H1 (cell line): Measurements from ENCODE around the gene MID2. TPM values are rescaled to one million over a fixed set of nuclear protein-coding genes. Genes with fewer than 3 reads are reported as not detected.

Source experiments
- CTCF ChIA-PET: fragments of 300-600 bp; sonication (Branson Sonifier 250); formaldehyde crosslinking; loops from one replicate; lab custom pipeline; 2021; ENCODE audit not compliant: partially characterized antibody; lab: Charles Lee
- POLR2A ChIA-PET: fragments of 300-600 bp; sonication (Branson Sonifier 250); formaldehyde crosslinking; loops from one replicate; lab custom pipeline; 2021; ENCODE audit warnings: inconsistent platforms; ENCODE audit not compliant: partially characterized antibody; lab: Charles Lee
- DNase-seq, 2 experiments: peaks; one replicate each; pipeline versions ENCODE4 v3.0.0 to v3.0.0-alpha.2; 2010 to 2022; ENCODE audit warnings: low spot score in 2 of 2, low read depth in 1 of 2, mixed read lengths in 1 of 2
- FAIRE-seq: peaks from 2 replicates; lab custom pipeline; 2011; peaks lifted over from hg19 to GRCh38; lab: Jason Lieb, UNC
- H2AFZ ChIP-seq: 2 replicates; pipeline ENCODE4 v1.8.1; 2012; ENCODE audit warnings: low read length, inconsistent platforms
- H2AK5ac ChIP-seq: 2 replicates; pipeline ENCODE4 v1.6.1; 2013; ENCODE audit warnings: low read depth, low read length
- H2BK120ac ChIP-seq: replicated peaks from 2 replicates; pipeline ENCODE3; 2013; ENCODE audit warnings: low read depth, low read length, inconsistent platforms
- H2BK12ac ChIP-seq: 2 replicates; pipeline ENCODE4 v1.6.1; 2013; ENCODE audit warnings: low read depth, low read length
- H2BK15ac ChIP-seq: 2 replicates; pipeline ENCODE4 v1.6.1; 2013; ENCODE audit warnings: low read length
- H2BK20ac ChIP-seq: 2 replicates; pipeline ENCODE4 v1.6.1; 2013; ENCODE audit warnings: low read length
- H2BK5ac ChIP-seq: 2 replicates; pipeline ENCODE4 v1.6.1; 2013; ENCODE audit warnings: low read depth, low read length
- H3K14ac ChIP-seq: 2 replicates; pipeline ENCODE4 v1.6.1; 2013; ENCODE audit warnings: inconsistent platforms; ENCODE audit not compliant: insufficient read length
- H3K18ac ChIP-seq: 2 replicates; pipeline ENCODE4 v1.6.1; 2013; ENCODE audit warnings: low read length; ENCODE audit errors: extremely low read depth
- H3K23ac ChIP-seq: 2 replicates; pipeline ENCODE4 v1.6.1; 2013; ENCODE audit warnings: inconsistent platforms; ENCODE audit not compliant: insufficient read length
- H3K23me2 ChIP-seq: 2 replicates; pipeline ENCODE4 v1.6.1; 2013; ENCODE audit warnings: low read depth, low read length
- H3K27ac ChIP-seq: 2 replicates; pipeline ENCODE4 v1.6.1; 2011; ENCODE audit warnings: low read depth, low read length, inconsistent platforms
- H3K27me3 ChIP-seq, 4 experiments: replicated peaks in 1 of 4; 1 replicate in 1 of 4; 2 replicates in 3 of 4; pipeline versions ENCODE4 v1.6.1 to v1.8.1; 2011 to 2013; ENCODE audit warnings: low read length in 3 of 4, mild to moderate bottlenecking in 3 of 4, inconsistent platforms in 2 of 4, mixed read lengths in 2 of 4, moderate library complexity in 1 of 4; ENCODE audit not compliant: control insufficient read depth in 3 of 4, insufficient read depth in 3 of 4; ENCODE audit errors: extremely low read depth in 1 of 4
- H3K36me3 ChIP-seq, 4 experiments: 2 replicates each; pipeline versions ENCODE4 v1.6.1 to v1.8.1; 2011 to 2013; ENCODE audit warnings: mild to moderate bottlenecking in 4 of 4, low read length in 3 of 4, moderate library complexity in 2 of 4, control low read depth in 1 of 4, inconsistent platforms in 1 of 4; ENCODE audit not compliant: insufficient read depth in 4 of 4, control insufficient read depth in 2 of 4
- H3K4ac ChIP-seq: replicated peaks from 2 replicates; pipeline ENCODE3; 2013; ENCODE audit warnings: low read length, low read depth, mixed read lengths, inconsistent platforms; ENCODE audit not compliant: insufficient read length
- H3K4me1 ChIP-seq, 4 experiments: replicated peaks in 1 of 4; 1 replicate in 1 of 4; 2 replicates in 3 of 4; pipeline versions ENCODE4 v1.6.1 to v1.8.1; 2011 to 2013; ENCODE audit warnings: low read length in 3 of 4, inconsistent platforms in 2 of 4, mixed read lengths in 1 of 4; ENCODE audit not compliant: insufficient read depth in 4 of 4, control insufficient read depth in 3 of 4
- H3K4me2 ChIP-seq, 2 experiments: 2 replicates each; pipeline versions ENCODE4 v1.6.1 to v1.8.1; 2011 to 2013; ENCODE audit warnings: low read depth in 2 of 2, low read length in 2 of 2, control low read depth in 1 of 2, inconsistent platforms in 1 of 2, mild to moderate bottlenecking in 1 of 2; ENCODE audit not compliant: insufficient read depth in 1 of 2
- H3K4me3 ChIP-seq, 4 experiments: fragments of 200-600, 300-600 bp in 1 of 4; sonication (generic), shearing (Covaris generic), sonication (Bioruptor Twin) in 1 of 4; 2 replicates each; pipeline versions ENCODE4 v1.5.1 to v1.8.1; 2011 to 2016; ENCODE audit warnings: low read length in 4 of 4, low read depth in 3 of 4, control low read depth in 2 of 4, inconsistent platforms in 2 of 4, mild to moderate bottlenecking in 2 of 4, mixed read lengths in 1 of 4, moderate library complexity in 1 of 4; ENCODE audit not compliant: insufficient read depth in 2 of 4; ENCODE audit errors: extremely low read depth in 1 of 4
- H3K56ac ChIP-seq: replicated peaks from 2 replicates; pipeline ENCODE3; 2013; ENCODE audit warnings: low read depth, mild to moderate bottlenecking, mixed read lengths, low read length, inconsistent platforms; ENCODE audit not compliant: insufficient read length
- H3K79me1 ChIP-seq: 2 replicates; pipeline ENCODE4 v1.6.1; 2013; ENCODE audit warnings: low read depth, low read length, control low read depth
- H3K79me2 ChIP-seq, 2 experiments: 2 replicates each; pipeline versions ENCODE4 v1.6.1 to v1.8.1; 2012 to 2013; ENCODE audit warnings: low read length in 2 of 2, mild to moderate bottlenecking in 2 of 2, inconsistent platforms in 1 of 2; ENCODE audit not compliant: insufficient read depth in 2 of 2, control insufficient read depth in 1 of 2
- H3K9ac ChIP-seq, 4 experiments: replicated peaks in 1 of 4; 1 replicate in 1 of 4; 2 replicates in 3 of 4; pipeline versions ENCODE4 v1.6.1 to v1.8.1; 2011 to 2013; ENCODE audit warnings: low read depth in 3 of 4, low read length in 3 of 4, control low read depth in 2 of 4, mild to moderate bottlenecking in 2 of 4, moderate library complexity in 2 of 4, inconsistent platforms in 1 of 4; ENCODE audit errors: extremely low read depth in 1 of 4
- H3K9me3 ChIP-seq, 2 experiments: 2 replicates each; pipeline versions ENCODE4 v1.6.1 to v1.8.1; 2012 to 2013; ENCODE audit warnings: mild to moderate bottlenecking in 2 of 2, moderate library complexity in 2 of 2, control low read depth in 1 of 2, inconsistent platforms in 1 of 2, low read depth in 1 of 2, low read length in 1 of 2, mixed read lengths in 1 of 2; ENCODE audit not compliant: insufficient read depth in 2 of 2
- H4K20me1 ChIP-seq, 2 experiments: replicated peaks in 1 of 2; 2 replicates each; pipeline versions ENCODE3 to v1.8.1; 2011 to 2013; ENCODE audit warnings: inconsistent platforms in 2 of 2, low read length in 2 of 2, mild to moderate bottlenecking in 1 of 2; ENCODE audit not compliant: insufficient read depth in 2 of 2, control insufficient read depth in 1 of 2
- H4K5ac ChIP-seq: 2 replicates; pipeline ENCODE4 v1.6.1; 2013; ENCODE audit warnings: low read length, low read depth, mixed read lengths, inconsistent platforms; ENCODE audit not compliant: insufficient read length
- H4K8ac ChIP-seq: 2 replicates; pipeline ENCODE4 v1.8.0; 2013; ENCODE audit warnings: mild to moderate bottlenecking, moderate library complexity, low read length, inconsistent platforms; ENCODE audit not compliant: insufficient read depth; ENCODE audit errors: extremely low read depth
- H4K91ac ChIP-seq: replicated peaks from 2 replicates; pipeline ENCODE3; 2013; ENCODE audit warnings: low read length, mixed read lengths, inconsistent platforms; ENCODE audit not compliant: insufficient read length
- BACH1 ChIP-seq: IDR thresholded peaks from 2 replicates; pipeline ENCODE4 v1.6.1; 2012; ENCODE audit warnings: low read length, improper control_type of control experiment
- BRCA1 ChIP-seq: IDR thresholded peaks from 2 replicates; pipeline ENCODE4 v1.6.1; 2012; ENCODE audit warnings: low read depth, low read length, improper control_type of control experiment
- CHD2 ChIP-seq: IDR thresholded peaks from 2 replicates; pipeline ENCODE4 v1.6.1; 2012; ENCODE audit warnings: low read length, improper control_type of control experiment
- HDAC6 ChIP-seq: IDR thresholded peaks from one replicate; pipeline ENCODE4 v1.7.1; 2012; ENCODE audit warnings: low read depth, mild to moderate bottlenecking, inconsistent platforms, low read length, moderate library complexity
- JUN ChIP-seq: IDR thresholded peaks from 2 replicates; pipeline ENCODE4 v1.6.1; 2011; ENCODE audit warnings: low read depth, mild to moderate bottlenecking, improper control_type of control experiment, low read length
- JUND ChIP-seq: IDR thresholded peaks from 2 replicates; pipeline ENCODE4 v1.6.1; 2011; ENCODE audit warnings: mild to moderate bottlenecking, improper control_type of control experiment, low read length
- MAFK ChIP-seq: IDR thresholded peaks from 2 replicates; pipeline ENCODE4 v1.6.1; 2012; ENCODE audit warnings: low read depth, mild to moderate bottlenecking, improper control_type of control experiment, low read length
- PHF8 ChIP-seq: fragments of 200-600 bp; sonication (generic); conservative IDR thresholded peaks from 2 replicates; pipeline ENCODE4 v1.7.1; 2012; ENCODE audit warnings: low read depth, mild to moderate bottlenecking, inconsistent platforms, low read length, moderate library complexity
- POLR2AphosphoS5 ChIP-seq: IDR thresholded peaks from 2 replicates; pipeline ENCODE4 v1.6.1; 2011; ENCODE audit warnings: low read depth, low read length
- RAD21 ChIP-seq, 2 experiments: IDR thresholded peaks in 1 of 2; conservative IDR thresholded peaks in 1 of 2; 2 replicates each; pipeline ENCODE4 v1.6.1; 2011; ENCODE audit warnings: low read depth in 2 of 2, low read length in 2 of 2, improper control_type of control experiment in 1 of 2, inconsistent platforms in 1 of 2, mild to moderate bottlenecking in 1 of 2, moderate library complexity in 1 of 2
- SIX5 ChIP-seq: IDR thresholded peaks from 2 replicates; pipeline ENCODE4 v1.6.1; 2011; ENCODE audit warnings: mild to moderate bottlenecking, low read depth, low read length
- SP4 ChIP-seq: IDR thresholded peaks from 2 replicates; pipeline ENCODE4 v1.6.1; 2012; ENCODE audit warnings: low read length, inconsistent platforms
- YY1 ChIP-seq: IDR thresholded peaks from 2 replicates; pipeline ENCODE4 v1.6.1; 2011; ENCODE audit warnings: low read depth, mild to moderate bottlenecking, low read length
- WGBS, 2 experiments: shearing (Covaris generic) in 1 of 2; methylation state at CpG; one replicate each; pipeline versions ENCODE4 v1.1.6 to v1.1.7; 2013 to 2015; ENCODE audit warnings: low lambda C conversion rate in 2 of 2, mixed read lengths in 2 of 2, inconsistent platforms in 1 of 2, low coverage in 1 of 2, missing lambda C conversion rate in 1 of 2; ENCODE audit not compliant: insufficient replicate concordance in 2 of 2, insufficient coverage in 1 of 2, insufficient read length in 1 of 2; ENCODE audit errors: extremely low coverage in 1 of 2, missing lambda C conversion rate in 1 of 2; 5-methylcytosine and 5-hydroxymethylcytosine counted together
- polyA plus RNA-seq, 7 experiments: library from polyadenylated mRNA; depleted of rRNA in 3 of 7; stranded (reverse) in 5 of 7; unstranded in 2 of 7; fragments of >200 nt in 5 of 7; fragments of 200-250 nt in 2 of 7; gene quantifications; 1 replicate in 5 of 7; 2 replicates in 1 of 7; 4 replicates in 1 of 7; pipeline versions ENCODE4 v1.2.1 to v1.2.3, GENCODE V29; 2011 to 2013; ENCODE audit warnings: missing spikeins in 2 of 7, mixed read lengths in 2 of 7
- total RNA-seq: library from RNA; stranded (reverse); fragmentation: NEBNext Ultra II Directional; extraction: Animal tissue kit (Norgen Biotek cat#: 25700); gene quantifications from 2 replicates; pipeline ENCODE4 v1.2.1, GENCODE V29; 2021

MID2 gene
- total and polyA plus RNA-seq, 2 of the 8 experiments (the other 6 are each of a cell fraction or from before 2014, with no cell fraction given), result 0.98 to 1.7 TPM

- Histone ChIP-seq H2BK15ac (no peak overlapping the region), H3K18ac (no peak overlapping the region), H3K27me3 (no peaks in the 10 kb centered on the region), H2BK12ac (no peak overlapping the region), H2BK5ac (no peak overlapping the region), H3K4me1 (no peaks in the 10 kb centered on the region), H3K9me3 (no peaks in the 10 kb centered on the region), H3K9ac (no peak overlapping the region), H4K20me1 (no peaks in the 10 kb centered on the region), H3K79me1 (no peaks in the 10 kb centered on the region), H2BK20ac (no peak overlapping the region), H4K8ac (no peak overlapping the region), H2AFZ (no peak overlapping the region), H3K23ac (no peak overlapping the region), H4K5ac (no peak overlapping the region), H3K27ac (no peak overlapping the region), H3K4ac (no peak overlapping the region), H3K79me2 (no peaks in the 10 kb centered on the region), H2AK5ac (no peak overlapping the region), H3K14ac (no peak overlapping the region), H3K4me2 (no peak overlapping the region), H3K56ac (no peak overlapping the region), H2BK120ac (no peak overlapping the region), H4K91ac (no peak overlapping the region), H3K23me2 (no peaks in the 10 kb centered on the region), H3K36me3 (no peaks in the 10 kb centered on the region), H3K4me3 (no peak overlapping the region)
- DNase-seq (no peak), FAIRE-seq (no peak)
- CTCF ChIA-PET, result no interaction called here
- POLR2A ChIA-PET, result no interaction called here
- WGBS, 2 experiments, result 60% methylated on average over 1 of the region's 4 CpGs; no CpG with 5 or more reads in 1 of the 2 experiments
- TF ChIP-seq YY1, result no peak
- TF ChIP-seq BACH1, result no peak
- no peak for TF ChIP-seq BRCA1
- TF ChIP-seq SIX5, result no peak
- TF ChIP-seq PHF8, result no peak
- TF ChIP-seq JUND, result no peak
- TF ChIP-seq JUN, result no peak
- no peak for TF ChIP-seq RAD21 (IDR thresholded peaks at IDR 0.05 in 1 of 2, conservative IDR thresholded peaks at IDR 0.05 in 1 of 2; ENCODE audit: low read depth in 2 of 2, low read length in 2 of 2)
- TF ChIP-seq MAFK, result no peak
- no peak for TF ChIP-seq CHD2
- no peak for TF ChIP-seq POLR2AphosphoS5
- TF ChIP-seq HDAC6, result no peak
- no peak for TF ChIP-seq SP4
Observed at GRCh38 chrX:107861056-107861455, 35.4 kb downstream of the MID2 start.
